C4-2B (cell line): Measurements from ENCODE around the gene ZSCAN10.

Source experiments
- ZFX ChIP-seq: fragments of 450-650 bp; IDR thresholded peaks from 2 replicates; pipeline ENCODE4 v1.6.1; 2017
- TF ChIP-seq, protein P1 (sequence below): fragments of 450-650 bp; conservative IDR thresholded peaks from 2 replicates; pipeline ENCODE4 v1.5.1; 2017; ENCODE audit warnings: mild to moderate bottlenecking

DNA sequence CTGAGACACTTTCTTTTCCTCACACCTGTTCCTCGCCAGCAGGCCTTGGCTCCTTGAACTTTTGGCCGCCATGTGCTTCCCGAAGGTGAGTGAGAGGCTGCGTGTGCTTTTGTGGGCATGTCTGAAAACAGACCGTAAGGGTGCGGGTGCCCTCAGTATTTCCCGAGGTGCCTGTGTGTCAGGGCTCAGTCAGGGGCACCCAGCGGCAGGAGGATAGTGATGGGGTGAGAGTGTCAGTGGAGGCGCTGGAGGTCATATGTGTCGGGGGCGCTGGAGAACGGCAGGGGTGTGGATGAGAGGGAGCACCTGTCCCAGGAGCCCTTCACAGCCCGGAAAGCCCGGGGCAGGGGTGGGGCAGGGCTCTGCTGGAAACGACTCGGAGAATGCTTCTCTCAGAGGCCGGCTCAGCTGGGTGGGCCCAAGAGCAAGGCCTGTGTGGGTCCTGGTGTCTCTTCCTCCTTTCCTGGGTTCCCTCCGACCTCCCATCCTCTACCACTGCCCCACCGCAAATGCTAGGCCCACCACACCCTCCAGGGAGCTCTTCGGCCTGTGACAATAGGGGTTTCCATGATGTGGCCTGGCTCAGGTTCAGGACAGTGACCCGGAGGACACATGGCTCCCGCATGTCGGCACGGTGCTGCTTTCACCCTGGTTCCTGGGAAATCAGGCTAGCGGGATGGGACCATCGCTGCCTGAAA is 33.2 kb downstream of the ZSCAN10 start:
- TF ChIP-seq ZFX: no peak
- TF ChIP-seq, protein P1, sequence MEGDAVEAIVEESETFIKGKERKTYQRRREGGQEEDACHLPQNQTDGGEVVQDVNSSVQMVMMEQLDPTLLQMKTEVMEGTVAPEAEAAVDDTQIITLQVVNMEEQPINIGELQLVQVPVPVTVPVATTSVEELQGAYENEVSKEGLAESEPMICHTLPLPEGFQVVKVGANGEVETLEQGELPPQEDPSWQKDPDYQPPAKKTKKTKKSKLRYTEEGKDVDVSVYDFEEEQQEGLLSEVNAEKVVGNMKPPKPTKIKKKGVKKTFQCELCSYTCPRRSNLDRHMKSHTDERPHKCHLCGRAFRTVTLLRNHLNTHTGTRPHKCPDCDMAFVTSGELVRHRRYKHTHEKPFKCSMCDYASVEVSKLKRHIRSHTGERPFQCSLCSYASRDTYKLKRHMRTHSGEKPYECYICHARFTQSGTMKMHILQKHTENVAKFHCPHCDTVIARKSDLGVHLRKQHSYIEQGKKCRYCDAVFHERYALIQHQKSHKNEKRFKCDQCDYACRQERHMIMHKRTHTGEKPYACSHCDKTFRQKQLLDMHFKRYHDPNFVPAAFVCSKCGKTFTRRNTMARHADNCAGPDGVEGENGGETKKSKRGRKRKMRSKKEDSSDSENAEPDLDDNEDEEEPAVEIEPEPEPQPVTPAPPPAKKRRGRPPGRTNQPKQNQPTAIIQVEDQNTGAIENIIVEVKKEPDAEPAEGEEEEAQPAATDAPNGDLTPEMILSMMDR: no peak
